Gastrocnemius medialis (tissue), 4 donors: Measurements from ENCODE around the gene TENM3. TPM values are rescaled to one million over a fixed set of nuclear protein-coding genes. Genes with fewer than 3 reads are reported as not detected.

Source experiments
- ATAC-seq, 2 donors: fragments of 150-250 bp; one replicate each; pipeline ENCODE4 v1.9.1; 2016
- DNase-seq, 2 donors: peaks; one replicate each; pipeline ENCODE4 v3.0.0-alpha.2; 2019
- H3K27ac ChIP-seq, 4 donors: fragments of 200-600 bp; sonication (generic); 1 replicate in 1 of 4; 2 replicates in 3 of 4; pipeline ENCODE4 v1.5.1; 2016 to 2018; ENCODE audit warnings: mild to moderate bottlenecking in 2 of 4, moderate library complexity in 1 of 4
- H3K27me3 ChIP-seq, 3 donors: fragments of 200-600 bp; sonication (generic) in 2 of 3; 1 replicate in 1 of 3; 2 replicates in 2 of 3; pipeline versions ENCODE4 v1.5.1 to v1.6.0; 2016 to 2019; ENCODE audit warnings: mild to moderate bottlenecking in 1 of 3, moderate library complexity in 1 of 3
- H3K36me3 ChIP-seq, 2 donors: fragments of 200-600 bp; sonication (generic) in 1 of 2; one replicate each; pipeline ENCODE4 v1.5.1; 2017 to 2018
- H3K4me1 ChIP-seq, 2 donors: fragments of 200-600 bp; sonication (generic) in 1 of 2; one replicate each; pipeline ENCODE4 v1.5.1; 2016 to 2017; ENCODE audit warnings: mild to moderate bottlenecking in 2 of 2
- H3K4me3 ChIP-seq, 4 donors: fragments of 200-600 bp; sonication (generic) in 3 of 4; 1 replicate in 1 of 4; 2 replicates in 3 of 4; pipeline ENCODE4 v1.5.1; 2016 to 2019; ENCODE audit warnings: mild to moderate bottlenecking in 2 of 4
- H3K9me3 ChIP-seq, 3 donors: fragments of 200-600 bp; sonication (generic) in 2 of 3; 1 replicate in 1 of 3; 2 replicates in 2 of 3; pipeline ENCODE4 v1.5.1; 2016 to 2019
- CTCF ChIP-seq, 5 experiments: fragments of 450-650 bp in 3 of 5; fragments of 200-600 bp in 2 of 5; sonication (generic) in 2 of 5; IDR thresholded peaks in 4 of 5; conservative IDR thresholded peaks in 1 of 5; 1 replicate in 4 of 5; 2 replicates in 1 of 5; pipeline ENCODE4 v1.5.1; 2016 to 2019; ENCODE audit warnings: antibody characterized with exemption in 5 of 5, mild to moderate bottlenecking in 3 of 5, moderate library complexity in 3 of 5
- POLR2A ChIP-seq, 2 donors: fragments of 450-650 bp; IDR thresholded peaks; one replicate each; pipeline ENCODE4 v1.6.1; 2017; ENCODE audit warnings: antibody characterized with exemption in 2 of 2, mild to moderate bottlenecking in 2 of 2, moderate library complexity in 2 of 2
- in situ Hi-C, 4 donors: fragments of 200-750 bp; cut with MboI; loops; one replicate each; pipeline versions ENCODE4 v1.15.0 to v1.8.0; 2017; ENCODE audit warnings: low sequenced_read_pairs in 4 of 4
- intact Hi-C: fragments of 100-400 bp; cut with DNase I; formaldehyde crosslinking; loops from one replicate; pipeline ENCODE4 v1.15.1; 2023; ENCODE audit warnings: low total_unique reads
- total RNA-seq, 4 donors: library from RNA; depleted of rRNA; stranded (reverse); fragments of >200 nt; gene quantifications; one replicate each; pipeline versions ENCODE4 v1.1.0 to v1.2.3, GENCODE V29; 2016

Gene TENM3
- total RNA-seq, 4 donors from 2014 or later: 8.3 to 16.2 (median 12.3) TPM

GRCh38 chr4:182521011-182521410 lies 277.8 kb downstream of the TENM3 start:
- in situ Hi-C loops (no loop called here), intact Hi-C loops (no loop called here)
- Histone ChIP-seq H3K27ac (no peak overlapping the region), H3K4me3 (no peak overlapping the region), H3K9me3 (no peaks in the 10 kb centered on the region), H3K4me1 (no peaks in the 10 kb centered on the region), H3K27me3 (no peaks in the 10 kb centered on the region), H3K36me3 (no peaks in the 10 kb centered on the region)
- DNase-seq: no peak
- no peak for ATAC-seq
- no peak for TF ChIP-seq CTCF (IDR thresholded peaks at IDR 0.05 in 4 of 5, conservative IDR thresholded peaks at IDR 0.05 in 1 of 5)
- no peak for TF ChIP-seq POLR2A (IDR thresholded peaks at IDR 0.05)

- in situ Hi-C loops: no loop called here
- H3K27ac ChIP-seq: no peak overlapping the region
- TF ChIP-seq CTCF (IDR thresholded peaks at IDR 0.05 in 4 of 5, conservative IDR thresholded peaks at IDR 0.05 in 1 of 5) (no peak), POLR2A (IDR thresholded peaks at IDR 0.05) (no peak)
- intact Hi-C loops: no loop called here
- no peaks in the 10 kb centered on the region for H3K9me3 ChIP-seq
- ATAC-seq: no peak
- H3K27me3 ChIP-seq: no peaks in the 10 kb centered on the region
- H3K36me3 ChIP-seq: no peaks in the 10 kb centered on the region
- no peak for DNase-seq
- H3K4me3 ChIP-seq: no peak overlapping the region
- H3K4me1 ChIP-seq: peaks cover 10 to 16% of the 10 kb centered on the region in 2 donors
Observed at GRCh38 chr4:182528819-182529218, 285.6 kb downstream of the TENM3 start.

- Histone ChIP-seq H3K36me3 (no peaks in the 10 kb centered on the region), H3K9me3 (no peaks in the 10 kb centered on the region), H3K27me3 (no peaks in the 10 kb centered on the region), H3K4me1 (peaks cover 10 to 16% of the 10 kb centered on the region in 2 donors), H3K4me3 (no peak overlapping the region), H3K27ac (no peak overlapping the region)
- intact Hi-C loops: no loop called here
- DNase-seq (no peak), ATAC-seq (no peak)
- TF ChIP-seq POLR2A (IDR thresholded peaks at IDR 0.05) (no peak), CTCF (IDR thresholded peaks at IDR 0.05 in 4 of 5, conservative IDR thresholded peaks at IDR 0.05 in 1 of 5) (no peak)
- in situ Hi-C loops: no loop called here
Observed at GRCh38 chr4:182530451-182530850, 287.2 kb downstream of the TENM3 start.

- H3K9me3 ChIP-seq: no peaks in the 10 kb centered on the region
- H3K4me3 ChIP-seq: peak overlapping the region in 3 of 4 donors; percentile 25 to 34 (median 29)
- H3K27me3 ChIP-seq: no peaks in the 10 kb centered on the region
- peak overlapping the region in 2 of 4 donors; percentile 6 to 38 for H3K27ac ChIP-seq
- in situ Hi-C loops: no loop called here
- intact Hi-C loops: no loop called here
- no peak for DNase-seq
- H3K4me1 ChIP-seq: peaks cover 10 to 16% of the 10 kb centered on the region in 2 donors
- no peak for TF ChIP-seq CTCF (IDR thresholded peaks at IDR 0.05 in 4 of 5, conservative IDR thresholded peaks at IDR 0.05 in 1 of 5)
- no peak for TF ChIP-seq POLR2A (IDR thresholded peaks at IDR 0.05)
- ATAC-seq: peak in 1 of 2 donors; percentile 79
- H3K36me3 ChIP-seq: no peaks in the 10 kb centered on the region
Observed at GRCh38 chr4:182531555-182532162, 288.5 kb downstream of the TENM3 start.

- ATAC-seq (no peak), DNase-seq (no peak)
- no peak overlapping the region for H3K27ac ChIP-seq
- no peak for TF ChIP-seq CTCF (IDR thresholded peaks at IDR 0.05 in 4 of 5, conservative IDR thresholded peaks at IDR 0.05 in 1 of 5)
- no peak for TF ChIP-seq POLR2A (IDR thresholded peaks at IDR 0.05)
- in situ Hi-C loops: no loop called here
- no peaks in the 10 kb centered on the region for H3K36me3 ChIP-seq
- no peak overlapping the region for H3K4me3 ChIP-seq
- intact Hi-C loops: no loop called here
- H3K9me3 ChIP-seq: no peaks in the 10 kb centered on the region
- H3K4me1 ChIP-seq: peaks cover 10 to 23% of the 10 kb centered on the region in 2 donors
- no peaks in the 10 kb centered on the region for H3K27me3 ChIP-seq
Observed at GRCh38 chr4:182532441-182532840, 289.2 kb downstream of the TENM3 start.
